Right forelimb (tissue), 1 donor: ENCODE data around the gene DHRS12.

Source experiments
- DNase-seq: peaks from one replicate; pipeline ENCODE4 v3.0.0-alpha.2; 2018

DHRS12 gene

DNA sequence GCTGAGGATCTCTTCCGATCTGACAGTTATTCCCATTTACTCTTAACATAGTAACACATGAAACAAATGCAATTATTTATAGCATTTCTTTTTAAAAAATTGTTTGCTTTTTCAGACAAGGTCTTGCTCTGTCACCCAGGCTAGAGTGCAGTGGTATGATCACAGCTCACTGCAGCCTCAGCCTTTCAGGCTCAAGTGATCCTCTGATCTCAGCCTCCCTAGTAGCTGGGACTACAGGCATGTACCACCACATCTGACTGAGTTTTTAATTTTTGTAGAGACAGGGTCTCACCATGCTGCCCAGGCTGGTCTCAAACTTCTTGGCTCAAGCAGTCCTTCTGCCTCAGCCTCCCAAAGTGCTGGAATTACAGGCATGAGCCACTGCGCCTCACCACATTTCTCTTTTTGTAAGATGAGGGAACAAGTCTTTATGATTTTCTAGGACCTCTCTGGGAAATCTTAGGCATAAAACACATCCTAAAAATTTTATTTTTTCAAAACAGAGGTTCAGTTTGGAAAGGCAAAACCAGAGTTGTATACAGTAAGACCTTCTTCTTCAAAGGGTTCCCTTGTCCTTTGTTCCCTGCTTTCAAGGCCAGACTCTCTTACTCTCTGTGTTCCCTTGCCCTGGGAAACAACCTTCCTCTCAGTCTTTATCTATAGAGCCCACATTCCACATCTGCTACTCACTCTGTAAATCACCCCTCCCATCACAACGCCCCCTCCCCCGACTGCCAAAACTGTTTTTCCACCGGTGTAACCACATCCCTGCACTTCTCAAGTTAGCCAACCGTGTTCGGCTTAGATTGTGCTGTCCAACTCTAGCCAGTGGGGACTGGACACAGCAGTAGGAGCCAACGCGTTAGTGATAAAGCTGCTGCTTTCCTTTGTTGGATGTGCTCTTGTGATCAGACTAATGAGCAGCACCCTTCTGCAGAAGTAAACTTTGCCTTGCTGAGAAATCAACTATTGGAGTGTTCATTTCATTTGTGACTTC, 56.2 kb downstream of the DHRS12 start:
- no peak for DNase-seq

DNA sequence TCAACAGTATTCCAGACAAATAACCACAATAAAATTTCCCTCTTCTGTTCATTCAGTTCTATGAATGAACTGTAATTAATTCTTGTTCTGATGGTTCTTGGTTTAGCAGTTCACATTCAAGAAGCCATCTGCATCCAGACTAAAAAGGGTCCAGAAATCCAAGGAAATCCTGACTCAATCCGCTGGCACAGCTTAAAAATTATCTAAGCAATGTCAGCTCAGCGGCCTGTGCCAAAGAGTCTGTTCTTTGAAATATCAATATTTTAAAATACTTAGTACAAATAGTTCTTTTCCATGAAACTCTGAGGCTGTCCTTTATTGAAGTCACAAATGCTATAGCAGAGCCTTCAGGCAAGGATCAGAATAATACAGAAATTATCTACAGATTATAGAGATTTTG, 57.2 kb downstream of the DHRS12 start:
- no peak for DNase-seq

DNA sequence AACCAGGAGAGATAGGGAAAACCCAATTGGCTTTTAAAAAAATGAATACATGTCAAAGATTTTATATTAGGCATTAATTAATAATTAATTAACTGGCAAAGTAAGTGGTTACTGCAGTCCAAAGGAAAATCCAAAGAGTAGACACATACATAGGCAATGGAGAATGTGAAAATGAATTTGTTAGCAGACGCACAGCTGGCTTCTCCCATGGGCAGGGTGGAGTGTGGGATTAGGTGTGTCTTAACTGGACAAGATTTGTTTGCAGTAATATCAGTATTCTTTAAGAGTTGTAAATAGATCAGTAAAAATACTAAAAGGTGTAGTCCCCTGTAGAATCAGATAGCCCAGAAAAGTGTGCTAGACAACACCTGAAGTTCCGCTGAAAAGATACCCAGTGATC, 58.7 kb downstream of the DHRS12 start:
- DNase-seq: no peak

DNA sequence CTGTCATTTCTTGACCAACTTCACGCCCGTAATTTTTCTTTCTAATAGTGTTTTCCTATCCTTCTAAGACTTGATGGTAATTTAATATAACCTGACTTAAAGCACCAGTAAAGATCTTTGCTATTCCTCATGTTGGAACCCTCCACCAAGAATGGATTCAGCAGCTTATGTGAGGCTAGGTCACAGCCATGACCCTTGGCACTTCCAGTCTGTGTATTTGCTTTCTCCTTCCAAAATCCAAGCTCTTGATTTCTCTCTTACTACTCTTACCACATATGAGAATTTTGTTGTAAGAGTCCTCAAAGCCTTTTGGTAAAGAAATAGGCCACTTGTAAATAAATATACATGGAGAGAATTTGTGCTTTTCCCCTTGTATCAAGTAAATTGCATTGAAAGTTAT, 61.4 kb downstream of the DHRS12 start:
- DNase-seq: no peak

DNA sequence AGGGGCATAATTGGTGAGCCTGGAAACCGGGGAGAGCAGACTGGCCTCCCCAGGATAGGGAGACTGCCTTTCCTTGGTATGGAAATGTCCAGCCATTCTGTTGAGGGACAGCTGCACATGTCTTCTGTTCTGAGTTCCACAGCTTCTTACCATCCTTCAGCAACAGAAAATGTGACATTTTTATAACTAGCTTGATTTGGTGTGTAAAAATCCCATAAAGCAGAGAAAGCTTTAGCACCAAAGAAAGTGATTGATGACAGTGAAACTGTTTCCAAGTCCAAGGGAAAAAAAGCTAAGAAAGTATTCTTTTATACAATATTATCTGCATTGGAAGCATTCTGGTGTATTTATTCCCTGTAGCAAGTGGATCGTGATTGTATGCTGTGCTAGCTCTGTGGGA, 61.9 kb downstream of the DHRS12 start:
- DNase-seq: no peak

DNA sequence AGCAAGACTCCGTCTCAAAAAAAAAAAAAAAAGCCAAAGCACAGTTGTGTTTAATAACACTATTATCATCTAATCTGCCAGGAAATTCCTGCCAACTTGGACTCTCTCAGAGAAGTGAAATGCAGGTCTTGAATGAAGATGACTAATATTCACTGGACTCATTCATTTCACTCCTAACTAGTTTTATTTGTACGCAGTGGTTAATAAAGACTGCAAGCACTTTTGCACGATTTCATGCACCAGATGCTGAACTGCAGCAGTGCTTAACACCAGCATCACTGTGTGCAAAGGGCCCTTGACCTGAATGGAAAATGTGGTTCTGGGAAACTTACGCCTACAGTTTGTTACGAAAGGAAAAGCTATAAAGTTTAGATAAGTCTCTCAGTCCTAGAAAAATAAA, 63.3 kb downstream of the DHRS12 start:
- DNase-seq: no peak

DNA sequence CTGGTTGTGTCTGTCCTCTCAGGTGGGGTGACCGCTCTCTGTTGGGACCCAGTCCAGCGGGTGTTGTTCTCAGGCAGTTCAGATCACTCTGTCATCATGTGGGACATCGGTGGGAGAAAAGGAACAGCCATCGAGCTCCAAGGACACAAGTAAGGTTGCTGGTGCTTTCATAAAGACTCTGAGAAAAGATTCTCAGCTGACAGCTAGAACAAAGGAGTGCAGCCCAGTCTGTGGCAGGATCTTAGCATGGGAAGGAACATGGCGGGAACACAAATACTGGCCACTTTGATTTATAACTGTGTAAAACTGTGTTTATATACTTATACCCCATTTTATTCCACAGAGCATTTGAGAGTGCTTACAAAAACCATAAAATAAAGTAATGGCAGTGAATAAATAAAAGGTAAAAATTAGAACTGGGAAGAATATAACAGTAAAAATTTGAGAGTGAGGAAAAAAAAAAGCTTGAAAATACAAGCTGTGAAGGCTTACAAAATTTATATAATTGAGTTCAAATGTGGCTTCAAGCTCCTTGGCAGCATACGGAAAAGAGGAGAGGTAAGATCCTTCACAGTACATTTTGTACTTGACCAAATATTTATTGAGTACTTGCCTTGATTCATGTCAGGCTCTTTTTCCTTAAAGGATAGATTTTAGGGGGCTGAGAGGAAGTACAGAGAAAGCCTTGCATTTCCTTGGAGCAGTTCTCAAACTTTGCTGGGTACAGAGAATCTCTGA, 64.8 kb downstream of the DHRS12 start:
- DNase-seq: no peak

DNA sequence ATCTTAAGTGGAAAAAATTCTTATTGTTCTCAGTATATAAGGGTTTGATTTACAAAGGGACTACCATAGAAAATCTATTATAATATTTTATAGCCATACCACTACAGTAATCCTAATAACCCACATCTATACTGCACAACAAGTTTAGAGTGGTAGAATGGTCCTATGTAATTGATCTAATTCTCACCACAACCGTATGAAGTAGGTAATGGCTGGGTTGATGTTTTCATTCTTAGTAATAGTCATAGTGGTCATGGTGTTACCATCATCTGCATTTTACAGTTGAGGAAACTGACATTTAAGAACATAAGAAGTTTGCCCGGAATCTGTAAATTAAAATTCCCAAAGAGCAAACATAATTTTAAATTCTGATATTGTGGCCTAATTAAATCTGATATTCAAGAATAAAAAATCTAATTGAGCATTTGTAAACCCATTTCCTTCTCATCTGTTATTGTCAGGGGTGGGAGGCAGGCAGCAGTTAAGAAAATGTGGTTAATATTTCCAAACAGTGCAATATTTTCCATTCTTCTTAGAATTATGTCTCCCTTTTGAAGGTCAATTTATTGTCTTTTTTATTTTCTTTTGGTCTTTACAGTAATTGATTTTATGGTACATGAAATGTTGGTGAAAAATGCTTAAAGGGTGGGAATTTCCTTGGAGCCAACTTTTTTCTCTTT, 65.6 kb downstream of the DHRS12 start:
- DNase-seq: no peak

DNA sequence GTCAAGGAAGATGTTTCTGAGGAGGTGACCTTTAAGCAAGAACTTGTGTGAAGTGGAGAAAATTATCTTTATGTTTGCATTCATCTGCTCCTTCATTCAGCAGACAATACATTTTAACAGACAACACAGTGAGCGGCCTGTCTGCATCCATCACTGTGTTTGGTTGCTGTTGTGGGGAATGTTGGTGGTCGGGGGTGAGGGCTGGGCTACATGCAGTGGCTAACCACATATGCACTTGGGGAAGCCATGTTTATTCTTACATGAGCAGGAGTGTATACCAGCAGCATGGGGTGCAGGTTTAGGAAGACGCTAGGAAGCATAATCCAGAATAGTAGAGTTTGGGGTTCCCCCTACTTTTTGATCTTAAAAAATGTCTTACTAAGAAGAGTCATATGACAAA, 66.4 kb downstream of the DHRS12 start:
- no peak for DNase-seq

DNA sequence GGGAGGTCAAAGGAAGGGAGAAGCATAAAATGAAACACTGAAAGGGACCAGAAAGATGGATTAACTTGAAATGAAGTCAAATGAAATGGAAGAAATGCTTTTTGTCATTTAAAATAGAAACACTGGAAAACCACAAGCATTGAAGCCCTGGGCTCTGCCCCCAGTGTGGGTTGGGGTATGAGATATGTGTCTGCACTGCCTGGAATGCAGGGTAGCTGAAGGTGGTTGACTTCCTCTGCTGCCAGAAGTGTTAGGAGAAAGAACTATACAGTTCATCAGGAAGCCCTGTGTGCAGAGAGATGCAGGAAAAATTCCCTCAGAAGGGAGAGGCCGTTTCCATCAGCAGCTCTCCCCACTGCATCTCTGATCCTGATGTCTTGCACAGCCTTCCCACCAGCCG, 69.2 kb downstream of the DHRS12 start:
- DNase-seq: no peak

DNA sequence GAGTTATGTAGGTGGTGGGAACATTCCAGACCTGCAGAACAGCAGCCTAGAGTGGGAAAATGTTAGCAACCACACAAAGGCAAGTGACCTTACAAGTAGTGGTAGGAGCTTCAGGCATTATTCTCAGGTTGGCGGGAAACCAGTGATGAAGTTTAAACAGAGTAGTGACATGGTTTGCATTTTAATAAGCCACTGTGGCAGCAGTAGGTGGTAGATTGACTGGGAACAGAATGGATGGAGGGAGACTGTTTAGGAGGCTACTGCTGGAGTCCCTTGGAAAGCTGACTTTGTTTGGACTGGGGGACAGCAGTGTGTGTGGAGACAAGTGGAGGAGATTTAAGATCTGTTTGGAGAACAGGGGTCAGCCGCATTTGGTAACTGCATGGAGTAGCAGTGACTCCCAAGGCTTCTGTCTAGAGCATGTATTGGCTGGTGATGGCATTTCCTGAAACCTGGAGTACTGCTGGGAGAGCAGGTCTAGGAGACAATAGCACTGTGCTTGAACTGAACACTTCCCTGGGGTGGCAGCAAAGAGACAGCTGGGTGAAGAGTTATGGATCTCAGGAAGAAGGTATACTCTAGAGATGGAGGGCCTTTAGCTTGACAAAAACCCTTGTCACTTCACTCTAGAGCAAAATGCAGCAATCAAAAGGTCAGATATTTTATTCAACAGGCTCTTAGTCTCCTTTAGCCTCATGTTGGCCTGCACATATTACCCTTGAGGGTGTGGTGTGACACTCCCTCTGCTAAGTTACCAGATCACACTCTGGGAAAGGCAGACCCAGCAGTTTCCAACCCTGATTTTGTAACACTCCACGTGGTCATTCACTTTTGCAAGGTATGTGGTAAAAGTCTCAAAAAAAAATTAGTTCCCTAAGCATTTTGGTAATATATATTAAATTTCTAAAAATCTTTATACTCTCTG, 70.3 kb downstream of the DHRS12 start:
- DNase-seq: no peak

DNA sequence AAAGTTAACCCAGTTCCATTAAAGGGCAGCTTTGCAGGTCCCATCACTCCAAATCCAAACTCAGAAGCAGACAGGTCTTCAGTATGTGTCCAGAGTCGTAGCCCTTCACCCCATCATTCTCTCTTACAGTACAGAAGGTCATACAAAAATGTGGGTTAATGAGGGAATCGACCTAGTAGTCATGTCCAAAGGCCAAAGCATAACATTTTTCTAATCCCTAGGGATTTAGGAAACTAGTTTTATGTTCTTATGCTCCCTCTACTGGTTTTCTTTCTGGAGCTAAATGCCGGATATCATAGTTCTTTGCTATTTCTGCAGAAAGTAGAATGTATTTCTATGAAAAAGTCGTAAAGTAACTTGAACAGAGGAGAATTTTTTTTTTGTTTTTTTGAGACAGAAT, 72.2 kb downstream of the DHRS12 start:
- no peak for DNase-seq

DNA sequence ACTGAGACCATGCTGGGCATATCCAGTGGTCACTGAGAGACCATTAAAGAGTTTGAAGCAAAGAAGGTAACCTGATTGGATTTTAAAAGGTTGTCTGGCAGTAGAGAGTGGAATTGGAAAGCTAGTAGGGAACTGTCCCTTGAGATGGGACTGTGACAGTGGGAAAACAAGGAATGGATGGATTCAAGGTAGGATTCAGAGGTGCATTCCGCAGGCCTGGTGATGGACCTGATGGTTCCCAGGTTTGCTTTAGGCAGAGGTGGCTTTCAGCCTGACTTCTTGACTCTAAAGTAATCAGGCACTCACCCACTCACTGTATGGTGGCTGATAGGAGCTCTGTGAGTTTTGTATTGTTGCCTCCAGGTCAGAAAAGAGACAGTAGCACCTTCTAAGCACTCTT, 73.0 kb downstream of the DHRS12 start:
- DNase-seq: no peak

DNA sequence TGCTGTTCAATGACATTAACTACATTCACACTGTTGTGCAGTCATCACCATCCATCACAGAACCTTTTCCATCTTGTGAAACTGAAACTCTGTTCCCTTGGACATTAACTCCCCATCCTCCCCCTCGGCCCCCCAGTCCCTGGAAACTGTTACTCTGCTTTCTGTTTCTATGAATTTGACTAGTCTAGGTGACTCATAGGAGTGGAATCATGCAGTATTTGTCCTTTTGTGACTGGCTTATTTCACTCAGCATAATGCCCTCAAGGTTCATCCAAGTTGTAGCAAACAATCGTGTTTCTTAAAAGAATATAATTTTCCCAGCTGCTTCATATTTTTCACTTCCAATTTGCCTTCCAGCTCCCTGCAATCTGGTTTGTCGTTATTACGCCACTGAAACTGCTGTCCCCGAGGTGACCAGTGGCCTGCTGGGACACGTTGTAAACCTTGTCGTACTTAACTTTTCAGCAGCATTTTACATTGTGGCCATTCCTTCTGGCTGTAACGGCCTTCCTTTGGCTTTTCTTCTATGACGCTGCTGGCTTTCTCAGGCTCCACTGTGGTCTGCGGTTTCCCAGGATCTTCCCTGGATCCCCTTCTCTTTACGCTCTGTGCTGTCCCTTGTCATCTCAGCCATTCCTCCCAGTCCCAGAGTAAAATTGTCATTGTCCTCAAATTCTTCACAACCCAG, 74.0 kb downstream of the DHRS12 start:
- no peak for DNase-seq

DNA sequence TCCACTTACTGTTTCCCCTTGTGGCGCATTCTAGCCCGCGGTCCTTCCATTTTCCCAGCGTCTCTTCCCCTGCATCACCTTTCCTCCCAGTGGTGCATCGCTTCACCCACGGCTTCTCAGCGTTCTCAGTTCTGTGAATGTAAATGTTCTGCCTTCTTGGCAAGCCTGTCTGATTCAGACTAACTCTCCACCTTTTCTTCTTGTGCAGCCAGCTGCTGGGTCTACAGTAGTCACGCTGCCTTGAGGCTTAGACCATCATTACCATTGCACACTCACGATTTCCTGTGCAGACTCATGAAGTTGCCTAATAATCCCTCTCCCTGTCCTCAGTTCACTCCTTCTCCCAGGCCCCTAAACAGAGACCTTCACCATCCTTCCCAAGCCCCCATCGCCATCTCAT, 75.0 kb downstream of the DHRS12 start:
- no peak for DNase-seq

DNA sequence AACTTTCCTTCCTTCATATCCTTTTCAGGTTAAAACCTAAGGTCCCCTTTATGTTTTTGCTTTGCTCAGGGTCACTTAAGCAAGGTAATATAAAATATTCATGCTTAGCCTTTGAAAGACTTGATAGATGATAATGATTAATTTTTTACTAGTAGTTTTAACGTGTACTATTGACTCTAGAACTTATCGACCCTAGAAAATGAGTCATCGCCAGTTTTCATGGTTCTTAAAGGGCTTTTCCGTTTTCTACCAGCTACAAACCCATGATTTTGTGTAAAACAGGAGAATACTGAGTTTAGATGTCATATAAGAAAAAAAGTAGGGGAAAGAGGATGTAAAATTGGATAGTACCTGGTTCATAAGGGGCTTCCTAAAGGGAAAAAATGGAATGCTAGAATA, 75.7 kb downstream of the DHRS12 start:
- no peak for DNase-seq

DNA sequence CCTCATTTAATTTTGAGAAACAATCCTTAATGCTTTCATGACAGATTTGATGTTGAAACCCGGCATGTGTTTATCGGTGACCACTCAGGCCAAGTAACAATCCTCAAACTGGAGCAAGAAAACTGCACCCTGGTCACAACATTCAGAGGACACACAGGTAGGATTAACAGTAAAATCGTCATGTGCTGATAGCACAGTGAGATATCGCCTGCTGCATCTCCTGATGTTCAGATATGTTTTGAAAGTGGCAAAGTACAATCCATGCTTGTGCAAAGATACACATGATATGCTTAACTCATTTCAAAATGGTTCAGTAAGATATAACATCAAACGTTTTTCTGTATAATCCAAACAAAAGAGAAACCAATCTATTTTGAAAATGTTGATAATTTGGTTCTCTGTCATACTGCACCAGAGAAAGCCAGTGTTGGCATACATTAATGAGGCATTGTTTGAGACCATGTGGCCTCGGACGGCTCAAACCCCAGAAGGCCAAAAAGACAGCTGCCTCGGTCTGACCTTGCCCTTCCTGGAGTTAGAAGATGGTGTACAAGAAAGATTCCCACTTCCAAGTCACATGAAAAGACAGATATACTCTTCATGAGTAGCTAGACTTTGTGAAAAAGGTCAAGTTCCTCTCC, 76.2 kb downstream of the DHRS12 start:
- no peak for DNase-seq

DNA sequence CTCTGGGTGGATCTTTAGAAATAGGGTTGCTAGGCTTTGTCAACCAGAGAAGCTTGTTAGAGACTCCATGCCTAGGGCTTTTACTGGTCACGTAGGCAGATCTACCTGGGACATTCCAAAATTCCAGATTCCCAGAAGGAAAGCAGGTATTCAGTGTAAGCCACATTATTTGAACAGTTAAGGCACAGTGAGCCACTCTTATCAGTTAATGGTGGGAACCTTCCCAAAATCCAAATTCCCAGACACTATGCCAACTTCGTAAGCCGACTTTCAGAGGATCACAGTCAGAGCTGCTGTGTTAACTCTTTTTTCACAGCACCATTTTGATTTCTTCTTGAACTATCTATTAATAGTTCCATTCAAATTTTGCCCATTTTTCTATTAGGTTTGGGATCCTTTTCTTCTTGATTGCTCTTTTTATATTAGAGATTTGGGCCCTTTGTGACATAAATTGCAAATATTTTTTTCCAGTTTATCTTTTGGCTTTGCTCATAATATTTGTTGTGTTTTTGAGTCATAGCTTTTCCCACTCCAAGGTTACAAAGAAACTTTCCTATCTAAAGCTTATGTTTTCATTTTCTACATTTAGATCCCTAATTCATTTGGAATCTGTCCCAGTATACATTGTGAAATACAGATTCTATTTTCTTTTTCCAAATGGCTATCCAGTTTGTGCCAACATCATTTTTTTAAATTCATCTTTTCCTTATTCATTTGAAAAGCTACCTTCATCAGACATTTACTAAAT, 77.3 kb downstream of the DHRS12 start:
- DNase-seq: no peak

DNA sequence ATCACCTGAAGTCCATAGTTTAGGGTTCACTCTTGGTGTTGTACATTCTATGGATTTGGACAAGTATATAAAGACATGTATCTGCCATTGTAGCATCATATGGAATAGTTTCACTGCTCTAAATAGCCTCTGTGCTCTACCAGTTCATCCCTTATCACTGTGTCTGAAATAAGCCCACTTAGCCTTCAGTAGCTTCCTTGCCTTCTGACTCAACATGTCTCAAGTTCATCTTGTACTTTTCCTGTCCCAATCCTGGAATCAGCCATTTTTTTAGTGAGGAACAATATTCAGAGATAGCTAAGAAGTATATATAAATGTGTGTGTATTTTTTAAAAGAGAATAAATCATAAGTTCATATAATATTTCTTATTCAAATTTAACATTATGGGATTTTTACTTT, 79.2 kb downstream of the DHRS12 start:
- DNase-seq: no peak

DNA sequence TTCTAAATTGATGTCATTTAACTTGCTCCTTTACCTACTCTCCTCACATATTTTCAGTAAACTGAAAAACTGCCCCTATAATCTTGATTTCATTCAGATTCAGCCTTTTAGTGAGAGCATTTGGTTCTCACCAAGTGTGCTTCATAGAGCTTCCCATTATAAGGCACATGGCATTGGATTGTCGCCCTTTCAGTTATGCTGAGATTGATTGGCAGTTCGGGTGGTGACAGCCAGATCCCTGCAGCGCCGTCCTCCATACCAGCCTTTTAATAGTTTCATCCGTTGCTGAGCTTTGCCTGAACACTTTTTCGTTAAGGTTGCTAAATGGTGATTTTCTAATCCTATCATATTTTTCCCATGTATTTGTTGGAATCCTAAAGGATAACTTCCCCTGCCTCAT, 80.4 kb downstream of the DHRS12 start:
- DNase-seq: no peak

DNA sequence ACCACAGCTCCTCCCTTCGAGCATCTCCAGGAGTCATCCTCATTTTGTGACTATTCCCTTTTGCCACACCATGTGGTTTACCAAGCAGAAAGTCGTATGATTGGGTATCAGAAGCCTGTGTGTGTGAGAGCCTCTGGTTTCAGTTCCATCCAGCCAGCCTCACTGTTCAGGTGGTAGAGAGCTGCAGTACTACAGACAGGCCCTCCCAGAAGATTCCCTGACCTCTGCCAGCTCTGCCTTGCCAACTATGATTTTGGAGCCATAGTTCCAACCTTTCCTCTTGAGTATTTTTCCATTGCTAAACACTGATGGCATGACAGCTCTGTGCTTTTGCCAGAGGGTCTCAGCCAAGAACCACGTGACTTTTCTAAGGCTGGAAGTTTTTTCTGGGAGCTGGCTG, 82.5 kb downstream of the DHRS12 start:
- DNase-seq: peak; percentile 60
